RWPE2 (cell line): Measurements from ENCODE around the gene SMYD5.
A peak's percentile ranks its signal among the peaks of the same experiment; 100 is the strongest.

Experiments
- ATAC-seq: fragments of 200-7000 bp; cut with Tn5 transposase; 3 replicates; pipeline ENCODE4 v1.9.1; 2021; ENCODE audit warnings: low read depth
- DNase-seq: peaks from one replicate; pipeline ENCODE4 v3.0.0-alpha.2; 2020; ENCODE audit warnings: low spot score
- H3K27ac ChIP-seq: fragments of 450-650 bp; 2 replicates; pipeline ENCODE4 v1.5.1; 2017; ENCODE audit warnings: mild to moderate bottlenecking; ENCODE audit not compliant: poor library complexity, severe bottlenecking
- H3K27me3 ChIP-seq: fragments of 250-450 bp; sonication (Bioruptor Pico); 2 replicates; pipeline ENCODE4 v1.5.1; 2021; ENCODE audit warnings: mild to moderate bottlenecking, moderate library complexity; ENCODE audit not compliant: insufficient read depth, poor library complexity, severe bottlenecking
- H3K36me3 ChIP-seq: fragments of 250-450 bp; sonication (Bioruptor Pico); 2 replicates; pipeline ENCODE4 v1.5.1; 2020; ENCODE audit warnings: low read depth, mild to moderate bottlenecking, moderate library complexity
- H3K4me1 ChIP-seq: fragments of 250-450 bp; sonication (Bioruptor Pico); 2 replicates; pipeline ENCODE4 v1.5.1; 2021; ENCODE audit warnings: mild to moderate bottlenecking, moderate library complexity; ENCODE audit not compliant: insufficient read depth, poor library complexity, severe bottlenecking
- H3K4me3 ChIP-seq: fragments of 250-450 bp; sonication (Bioruptor Pico); 2 replicates; pipeline ENCODE4 v1.5.1; 2021; ENCODE audit warnings: mild to moderate bottlenecking, moderate library complexity; ENCODE audit not compliant: severe bottlenecking
- H3K9me3 ChIP-seq: fragments of 250-450 bp; sonication (Bioruptor Pico); 2 replicates; pipeline ENCODE4 v1.5.1; 2021; ENCODE audit warnings: mild to moderate bottlenecking, moderate library complexity; ENCODE audit not compliant: severe bottlenecking
- TF ChIP-seq, protein P1 (sequence below): fragments of 450-650 bp; IDR thresholded peaks from one replicate; pipeline ENCODE4 v1.5.1; 2017; ENCODE audit warnings: mild to moderate bottlenecking, moderate library complexity; ENCODE audit not compliant: poor library complexity, severe bottlenecking

The SMYD5 gene

DNA sequence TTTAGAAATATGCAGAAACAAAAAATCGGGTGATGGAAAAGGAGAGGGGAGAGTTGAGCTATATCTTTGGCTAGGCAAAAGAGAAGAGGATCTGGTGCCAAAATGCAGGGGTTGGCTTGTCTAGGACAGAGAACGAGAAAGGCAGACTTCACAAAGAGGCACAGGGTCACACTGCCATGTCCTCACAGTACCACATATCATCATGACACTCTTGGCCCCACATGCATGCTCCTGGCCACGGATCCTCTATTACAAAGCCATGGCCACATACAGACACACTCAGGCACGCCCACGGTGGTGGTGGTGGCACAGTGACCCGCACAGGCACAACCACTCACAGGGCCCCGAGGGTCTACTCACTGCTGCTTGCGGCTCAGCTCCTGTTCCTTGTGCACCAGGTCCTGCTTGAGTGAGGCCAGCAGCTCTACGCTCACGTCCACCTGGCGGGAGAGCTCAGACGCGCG, 54.4 kb downstream of the SMYD5 start:
- Histone ChIP-seq H3K4me1 (peaks cover 5% of the 10 kb centered on the region), H3K36me3 (no peaks in the 10 kb centered on the region), H3K27me3 (no peaks in the 10 kb centered on the region), H3K9me3 (no peaks in the 10 kb centered on the region), H3K4me3 (peak overlapping the region; percentile 41), H3K27ac (peak overlapping the region; percentile 28)
- no peak for DNase-seq
- TF ChIP-seq, protein P1, sequence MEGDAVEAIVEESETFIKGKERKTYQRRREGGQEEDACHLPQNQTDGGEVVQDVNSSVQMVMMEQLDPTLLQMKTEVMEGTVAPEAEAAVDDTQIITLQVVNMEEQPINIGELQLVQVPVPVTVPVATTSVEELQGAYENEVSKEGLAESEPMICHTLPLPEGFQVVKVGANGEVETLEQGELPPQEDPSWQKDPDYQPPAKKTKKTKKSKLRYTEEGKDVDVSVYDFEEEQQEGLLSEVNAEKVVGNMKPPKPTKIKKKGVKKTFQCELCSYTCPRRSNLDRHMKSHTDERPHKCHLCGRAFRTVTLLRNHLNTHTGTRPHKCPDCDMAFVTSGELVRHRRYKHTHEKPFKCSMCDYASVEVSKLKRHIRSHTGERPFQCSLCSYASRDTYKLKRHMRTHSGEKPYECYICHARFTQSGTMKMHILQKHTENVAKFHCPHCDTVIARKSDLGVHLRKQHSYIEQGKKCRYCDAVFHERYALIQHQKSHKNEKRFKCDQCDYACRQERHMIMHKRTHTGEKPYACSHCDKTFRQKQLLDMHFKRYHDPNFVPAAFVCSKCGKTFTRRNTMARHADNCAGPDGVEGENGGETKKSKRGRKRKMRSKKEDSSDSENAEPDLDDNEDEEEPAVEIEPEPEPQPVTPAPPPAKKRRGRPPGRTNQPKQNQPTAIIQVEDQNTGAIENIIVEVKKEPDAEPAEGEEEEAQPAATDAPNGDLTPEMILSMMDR = no peak
- no peak for ATAC-seq

DNA sequence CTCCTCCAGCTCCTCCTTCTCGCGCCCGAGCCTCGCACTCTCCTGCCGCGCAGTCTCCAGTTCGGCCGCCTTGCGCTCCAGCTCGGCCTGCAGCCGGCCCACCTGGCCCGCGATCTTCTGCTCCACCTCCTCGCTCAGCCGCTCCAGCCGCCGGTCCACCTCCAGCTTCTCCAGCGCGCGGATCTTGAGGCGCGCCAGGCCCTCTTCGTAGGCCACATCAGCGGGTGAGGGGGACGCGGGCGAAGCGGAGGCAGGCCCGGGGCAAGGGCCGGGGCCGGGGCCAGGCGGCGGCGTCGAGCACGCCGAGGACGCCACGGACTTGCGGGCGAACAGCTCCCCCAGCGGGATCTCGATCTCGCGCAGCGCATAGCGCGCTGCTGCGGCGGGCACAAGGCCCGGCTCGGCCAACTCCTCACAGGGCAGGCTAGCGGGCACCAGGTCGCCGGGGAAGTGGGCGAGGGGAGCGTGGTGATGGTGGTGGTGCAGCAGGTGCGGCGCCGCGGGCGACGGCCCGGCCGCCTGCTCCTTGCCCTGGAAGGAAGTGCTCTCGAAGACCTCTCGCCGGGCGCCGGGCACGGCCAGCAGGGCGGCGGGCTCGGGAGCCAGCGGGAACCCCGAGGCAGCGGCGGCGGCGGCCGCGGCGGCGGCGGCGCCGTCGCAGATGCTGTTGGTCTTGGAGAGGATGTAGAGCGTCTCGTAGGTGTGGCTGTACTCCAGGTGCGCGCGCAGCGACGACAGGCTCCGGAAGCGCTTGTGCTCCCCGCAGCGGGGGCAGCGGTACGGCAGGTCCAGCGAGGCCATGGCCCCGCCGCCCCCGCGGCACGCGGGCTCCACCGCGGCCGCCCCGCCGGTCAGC, 55.0 kb downstream of the SMYD5 start:
- peak overlapping the region; percentile 41 for H3K4me3 ChIP-seq
- peak; percentile 80 for ATAC-seq
- no peaks in the 10 kb centered on the region for H3K9me3 ChIP-seq

GRCh38 chr2:73269686-73270465, 55.8 kb downstream of the SMYD5 start:
- ATAC-seq = no peak
- no peak for DNase-seq
- no peaks in the 10 kb centered on the region for H3K36me3 ChIP-seq
- H3K4me3 ChIP-seq = peak overlapping the region; percentile 41
- TF ChIP-seq, protein P1 = no peak
- H3K9me3 ChIP-seq = no peaks in the 10 kb centered on the region
- peaks cover 5% of the 10 kb centered on the region for H3K4me1 ChIP-seq
- H3K27me3 ChIP-seq = no peaks in the 10 kb centered on the region
- H3K27ac ChIP-seq = peak overlapping the region; percentile 28

More for the DNA sequence above, 55.0 kb downstream of the SMYD5 start:
- H3K27ac ChIP-seq = peak overlapping the region; percentile 28
- H3K4me1 ChIP-seq = peaks cover 5% of the 10 kb centered on the region
- H3K27me3 ChIP-seq = no peaks in the 10 kb centered on the region
- TF ChIP-seq, protein P1 = peak; percentile 61
- no peaks in the 10 kb centered on the region for H3K36me3 ChIP-seq
- peak; percentile 80 for DNase-seq

GRCh38 chr2:73272270-73272669, 58.2 kb downstream of the SMYD5 start:
- Histone ChIP-seq H3K27ac (no peak overlapping the region), H3K9me3 (no peaks in the 10 kb centered on the region), H3K4me1 (peaks cover 5% of the 10 kb centered on the region), H3K4me3 (no peak overlapping the region), H3K27me3 (no peaks in the 10 kb centered on the region), H3K36me3 (no peaks in the 10 kb centered on the region)
- DNase-seq = no peak
- no peak for ATAC-seq
- TF ChIP-seq, protein P1 = no peak
